Trophoblast cell (in vitro differentiated cells and primary cell): ENCODE measurements around the gene CBLC.
"Not testable (repeated sequence)": the region's sequence is repeated elsewhere in the genome, so short reads cannot be mapped to it uniquely, and the experiment has no call there.

Source experiments
- DNase-seq, 2 donors: peaks; one replicate each; pipeline ENCODE4 v3.0.0-alpha.2; 2016
- H2AFZ ChIP-seq: 2 replicates; pipeline ENCODE4 v1.6.1; 2013; ENCODE audit warnings: low read length, moderate library complexity, mild to moderate bottlenecking; ENCODE audit not compliant: insufficient read depth, poor library complexity
- H2AK5ac ChIP-seq: 2 replicates; pipeline ENCODE4 v1.6.1; 2013; ENCODE audit warnings: mild to moderate bottlenecking, low read length
- H2BK120ac ChIP-seq: 2 replicates; pipeline ENCODE4 v1.6.1; 2013; ENCODE audit warnings: low read length, mild to moderate bottlenecking, moderate library complexity; ENCODE audit not compliant: insufficient read depth, poor library complexity
- H2BK12ac ChIP-seq: 2 replicates; pipeline ENCODE4 v1.6.1; 2013; ENCODE audit warnings: mild to moderate bottlenecking, low read length, moderate library complexity
- H2BK5ac ChIP-seq: 2 replicates; pipeline ENCODE4 v1.6.1; 2013; ENCODE audit warnings: low read length, low read depth, moderate library complexity, mild to moderate bottlenecking; ENCODE audit not compliant: poor library complexity
- H3K14ac ChIP-seq: 2 replicates; pipeline ENCODE4 v1.6.1; 2013; ENCODE audit warnings: mild to moderate bottlenecking, low read length
- H3K18ac ChIP-seq: 2 replicates; pipeline ENCODE4 v1.6.1; 2013; ENCODE audit warnings: mild to moderate bottlenecking, low read length
- H3K23ac ChIP-seq: 2 replicates; pipeline ENCODE4 v1.6.1; 2013; ENCODE audit warnings: low read length
- H3K27ac ChIP-seq: 2 replicates; pipeline ENCODE4 v1.5.1; 2013; ENCODE audit warnings: low read depth, mild to moderate bottlenecking, inconsistent platforms, low read length, moderate library complexity
- H3K27me3 ChIP-seq: 2 replicates; pipeline ENCODE4 v1.6.1; 2013; ENCODE audit warnings: inconsistent platforms, mild to moderate bottlenecking, low read length, moderate library complexity; ENCODE audit not compliant: insufficient read depth
- H3K36me3 ChIP-seq, 2 experiments: 1 replicate in 1 of 2; 2 replicates in 1 of 2; pipeline ENCODE4 v1.6.1; 2013; ENCODE audit warnings: low read length in 2 of 2, mild to moderate bottlenecking in 2 of 2, moderate library complexity in 1 of 2; ENCODE audit not compliant: insufficient read depth in 2 of 2, control insufficient read depth in 1 of 2
- H3K4ac ChIP-seq: 2 replicates; pipeline ENCODE4 v1.6.1; 2013; ENCODE audit warnings: low read depth, mild to moderate bottlenecking, low read length, moderate library complexity
- H3K4me1 ChIP-seq, 2 experiments: 1 replicate in 1 of 2; 2 replicates in 1 of 2; pipeline ENCODE4 v1.6.1; 2013; ENCODE audit warnings: low read length in 2 of 2, mild to moderate bottlenecking in 2 of 2, moderate library complexity in 1 of 2; ENCODE audit not compliant: insufficient read depth in 2 of 2, control insufficient read depth in 1 of 2
- H3K4me2 ChIP-seq: 2 replicates; pipeline ENCODE4 v1.6.1; 2013; ENCODE audit warnings: inconsistent platforms, mild to moderate bottlenecking, low read length, moderate library complexity
- H3K4me3 ChIP-seq: 2 replicates; pipeline ENCODE4 v1.5.1; 2013; ENCODE audit warnings: mild to moderate bottlenecking, low read depth, low read length, inconsistent platforms
- H3K79me1 ChIP-seq: one replicate; pipeline ENCODE4 v1.6.1; 2013; ENCODE audit warnings: low read length
- H3K79me2 ChIP-seq: 2 replicates; pipeline ENCODE4 v1.6.1; 2013; ENCODE audit warnings: low read length, mild to moderate bottlenecking; ENCODE audit not compliant: control insufficient read depth, insufficient read depth, poor library complexity
- H3K9ac ChIP-seq: 2 replicates; pipeline ENCODE4 v1.6.1; 2013; ENCODE audit warnings: mild to moderate bottlenecking, low read length
- H3K9me3 ChIP-seq: 2 replicates; pipeline ENCODE4 v1.6.1; 2013; ENCODE audit warnings: low read depth, mild to moderate bottlenecking, control low read depth, inconsistent platforms, low read length; ENCODE audit not compliant: insufficient read depth
- H4K12ac ChIP-seq: 2 replicates; pipeline ENCODE4 v1.6.1; 2013; ENCODE audit warnings: low read depth, mild to moderate bottlenecking, low read length, moderate library complexity
- H4K8ac ChIP-seq: 2 replicates; pipeline ENCODE4 v1.6.1; 2013; ENCODE audit warnings: low read depth, mild to moderate bottlenecking, low read length, moderate library complexity
- H4K91ac ChIP-seq: one replicate; pipeline ENCODE4 v1.6.1; 2013; ENCODE audit warnings: low read depth, mild to moderate bottlenecking, low read length, moderate library complexity
- WGBS: extraction: QIAGEN DNeasy Blood & Tissue Kit; methylation state at CpG from one replicate; pipeline ENCODE4 v1.1.7; 2013; ENCODE audit warnings: missing lambda C conversion rate; ENCODE audit not compliant: insufficient read length, insufficient coverage; ENCODE audit errors: extremely low coverage; 5-methylcytosine and 5-hydroxymethylcytosine counted together

The CBLC gene

GRCh38 chr19:44822670-44823372 is 45.1 kb downstream of the CBLC start:
- no peak overlapping the region for H2BK5ac ChIP-seq
- H4K91ac ChIP-seq = no peak overlapping the region
- H3K4me1 ChIP-seq = no peaks in the 10 kb centered on the region
- no CpG with 5 or more reads among the region's 10 CpGs for WGBS
- no peaks in the 10 kb centered on the region for H3K9me3 ChIP-seq
- no peak overlapping the region for H3K14ac ChIP-seq
- H3K79me1 ChIP-seq = no peaks in the 10 kb centered on the region
- H3K27ac ChIP-seq = no peak overlapping the region
- H3K9ac ChIP-seq = no peak overlapping the region
- no peak overlapping the region for H2BK120ac ChIP-seq
- H3K27me3 ChIP-seq = no peaks in the 10 kb centered on the region
- no peak overlapping the region for H3K4me2 ChIP-seq
- no peak for DNase-seq
- H3K4me3 ChIP-seq = no peak overlapping the region
- H2AFZ ChIP-seq = no peak overlapping the region
- no peak overlapping the region for H3K23ac ChIP-seq
- H4K8ac ChIP-seq = no peak overlapping the region
- H3K4ac ChIP-seq = no peak overlapping the region
- H3K36me3 ChIP-seq = no peaks in the 10 kb centered on the region
- H2AK5ac ChIP-seq = no peak overlapping the region
- no peak overlapping the region for H3K18ac ChIP-seq
- no peak overlapping the region for H4K12ac ChIP-seq
- no peak overlapping the region for H2BK12ac ChIP-seq
- no peaks in the 10 kb centered on the region for H3K79me2 ChIP-seq

GRCh38 chr19:44823373-44823698 is 45.6 kb downstream of the CBLC start:
- no peaks in the 10 kb centered on the region for H3K9me3 ChIP-seq
- no peak overlapping the region for H4K8ac ChIP-seq
- no peaks in the 10 kb centered on the region for H3K36me3 ChIP-seq
- H3K23ac ChIP-seq = no peak overlapping the region
- H3K4ac ChIP-seq = no peak overlapping the region
- no peaks in the 10 kb centered on the region for H3K79me1 ChIP-seq
- H3K27me3 ChIP-seq = no peaks in the 10 kb centered on the region
- no peak overlapping the region for H3K14ac ChIP-seq
- no peak overlapping the region for H2BK12ac ChIP-seq
- H3K9ac ChIP-seq = no peak overlapping the region
- no peak overlapping the region for H3K27ac ChIP-seq
- no peak overlapping the region for H3K18ac ChIP-seq
- no peak for DNase-seq
- no peak overlapping the region for H2BK120ac ChIP-seq
- H2AFZ ChIP-seq = no peak overlapping the region
- H3K79me2 ChIP-seq = no peaks in the 10 kb centered on the region
- no peak overlapping the region for H2BK5ac ChIP-seq
- WGBS = no CpG with 5 or more reads among the region's 4 CpGs
- no peak overlapping the region for H3K4me3 ChIP-seq
- H3K4me1 ChIP-seq = no peaks in the 10 kb centered on the region
- H4K91ac ChIP-seq = no peak overlapping the region
- H3K4me2 ChIP-seq = no peak overlapping the region
- no peak overlapping the region for H4K12ac ChIP-seq
- H2AK5ac ChIP-seq = no peak overlapping the region

- H3K79me2 ChIP-seq = no peaks in the 10 kb centered on the region
- H3K4me2 ChIP-seq = no peak overlapping the region
- no peaks in the 10 kb centered on the region for H3K9me3 ChIP-seq
- H2AFZ ChIP-seq = no peak overlapping the region
- no peaks in the 10 kb centered on the region for H3K4me1 ChIP-seq
- H3K4ac ChIP-seq = no peak overlapping the region
- WGBS = no CpG with 5 or more reads among the region's 4 CpGs
- no peak overlapping the region for H2BK5ac ChIP-seq
- no peak overlapping the region for H3K18ac ChIP-seq
- H3K36me3 ChIP-seq = no peaks in the 10 kb centered on the region
- DNase-seq = no peak
- no peak overlapping the region for H2BK12ac ChIP-seq
- H2AK5ac ChIP-seq = no peak overlapping the region
- no peaks in the 10 kb centered on the region for H3K79me1 ChIP-seq
- no peak overlapping the region for H3K9ac ChIP-seq
- no peak overlapping the region for H4K12ac ChIP-seq
- H2BK120ac ChIP-seq = no peak overlapping the region
- H3K4me3 ChIP-seq = no peak overlapping the region
- H3K14ac ChIP-seq = no peak overlapping the region
- H3K27ac ChIP-seq = no peak overlapping the region
- H4K8ac ChIP-seq = no peak overlapping the region
- H3K27me3 ChIP-seq = no peaks in the 10 kb centered on the region
- H4K91ac ChIP-seq = no peak overlapping the region
- no peak overlapping the region for H3K23ac ChIP-seq
These were observed 47.1 kb downstream of the CBLC start for GRCh38 chr19:44824761-44825160.

- H4K8ac ChIP-seq, H3K79me1 ChIP-seq, H3K27ac ChIP-seq, H3K79me2 ChIP-seq, H2BK12ac ChIP-seq, H3K4me1 ChIP-seq, H3K4ac ChIP-seq, H4K91ac ChIP-seq, H3K18ac ChIP-seq, H2BK5ac ChIP-seq, H3K9me3 ChIP-seq, H3K36me3 ChIP-seq, H2AK5ac ChIP-seq, H3K4me3 ChIP-seq, H3K9ac ChIP-seq, H2BK120ac ChIP-seq, H3K14ac ChIP-seq, H2AFZ ChIP-seq, DNase-seq, H3K4me2 ChIP-seq, H3K23ac ChIP-seq, H3K27me3 ChIP-seq, H4K12ac ChIP-seq: not testable (repeated sequence)
- WGBS = no CpG with 5 or more reads among the region's 6 CpGs
These were observed 55.2 kb downstream of the CBLC start for GRCh38 chr19:44832875-44833274.
